Endothelial cell of umbilical vein (primary cell): ENCODE results near the gene SUCLG2. TPM values are rescaled to one million over a fixed set of nuclear protein-coding genes. Genes with fewer than 3 reads are reported as not detected.

ENCODE experiments used
- BruUV-seq: library from RNA; stranded (reverse); fragments of 400-500 nt; replicated peaks from 2 replicates; lab custom pipeline; 2021; lab: Mats Ljungman, UMichigan
- CTCF ChIA-PET: fragments of 300-600, 350-600 bp; sonication (Branson Sonifier 250); formaldehyde crosslinking; loops from one replicate; lab custom pipeline; 2021; ENCODE audit warnings: antibody characterized with exemption, inconsistent platforms; lab: Charles Lee
- POLR2A ChIA-PET: fragments of 300-600, 350-600 bp; sonication (Branson Sonifier 250); formaldehyde crosslinking; loops from one replicate; lab custom pipeline; 2021; ENCODE audit warnings: antibody characterized with exemption, inconsistent platforms; lab: Charles Lee
- DNase-seq: peaks from one replicate; pipeline ENCODE4 v3.0.0-alpha.2; 2011; ENCODE audit warnings: low read depth, low spot score
- FAIRE-seq: peaks from 2 replicates; lab custom pipeline; 2011; peaks lifted over from hg19 to GRCh38; lab: Jason Lieb, UNC
- H2AFZ ChIP-seq: 2 replicates; pipeline ENCODE4 v1.6.0; 2012; ENCODE audit warnings: low read depth, low read length, control low read depth, inconsistent platforms
- H3K27ac ChIP-seq: 2 replicates; pipeline ENCODE4 v1.5.1; 2011; ENCODE audit warnings: low read depth, mild to moderate bottlenecking, control low read depth, low read length, moderate library complexity; ENCODE audit not compliant: insufficient read depth
- H3K27me3 ChIP-seq, 2 experiments: 2 replicates each; pipeline versions ENCODE4 v1.6.0 to v1.6.1; 2011; ENCODE audit warnings: low read length in 2 of 2, mixed read lengths in 1 of 2; ENCODE audit not compliant: control insufficient read depth in 2 of 2, insufficient read depth in 2 of 2
- H3K36me3 ChIP-seq, 2 experiments: 2 replicates in 1 of 2; 3 replicates in 1 of 2; pipeline ENCODE4 v1.5.1; 2011; ENCODE audit warnings: low read length in 2 of 2, mild to moderate bottlenecking in 1 of 2, moderate library complexity in 1 of 2; ENCODE audit not compliant: control insufficient read depth in 2 of 2, insufficient read depth in 2 of 2; ENCODE audit errors: extremely low read depth in 1 of 2
- H3K4me1 ChIP-seq: 3 replicates; pipeline ENCODE4 v1.5.1; 2011; ENCODE audit warnings: mild to moderate bottlenecking, low read length; ENCODE audit not compliant: control insufficient read depth, insufficient read depth; ENCODE audit errors: extremely low read depth
- H3K4me2 ChIP-seq: 2 replicates; pipeline ENCODE4 v1.6.1; 2011; ENCODE audit warnings: low read length, control low read depth, mixed read lengths; ENCODE audit not compliant: insufficient read depth
- H3K4me3 ChIP-seq, 3 experiments: fragments of 200-600 bp in 1 of 3; sonication (generic), shearing (Covaris generic) in 1 of 3; replicated peaks in 1 of 3; 2 replicates each; pipeline ENCODE4 v1.5.1; 2011 to 2016; ENCODE audit warnings: control low read depth in 3 of 3, low read length in 3 of 3, mild to moderate bottlenecking in 2 of 3, inconsistent platforms in 1 of 3, low read depth in 1 of 3, moderate library complexity in 1 of 3; ENCODE audit not compliant: insufficient read depth in 1 of 3
- H3K79me2 ChIP-seq: 2 replicates; pipeline ENCODE4 v1.6.0; 2012; ENCODE audit warnings: low read length, inconsistent platforms; ENCODE audit not compliant: control insufficient read depth, insufficient read depth
- H3K9ac ChIP-seq: replicated peaks from 2 replicates; pipeline ENCODE3; 2011; ENCODE audit warnings: low read length, control low read depth; ENCODE audit not compliant: insufficient read depth; ENCODE audit errors: extremely low read depth
- H3K9me1 ChIP-seq: replicated peaks from 3 replicates; pipeline ENCODE4 v1.6.0; 2011; ENCODE audit warnings: mild to moderate bottlenecking, low read length; ENCODE audit not compliant: control insufficient read depth, insufficient read depth; ENCODE audit errors: extremely low read depth
- H3K9me3 ChIP-seq: replicated peaks from 2 replicates; pipeline ENCODE4 v1.5.1; 2012; ENCODE audit warnings: low read length, inconsistent platforms; ENCODE audit not compliant: control insufficient read depth, insufficient read depth
- H4K20me1 ChIP-seq: replicated peaks from 2 replicates; pipeline ENCODE3; 2011; ENCODE audit warnings: mild to moderate bottlenecking, low read length; ENCODE audit not compliant: control insufficient read depth, insufficient read depth; ENCODE audit errors: extremely low read depth
- EZH2 ChIP-seq: IDR thresholded peaks from 2 replicates; pipeline ENCODE4 v1.6.1; 2012; ENCODE audit warnings: borderline replicate concordance, low read depth, mild to moderate bottlenecking, moderate library complexity, low read length, inconsistent platforms; ENCODE audit not compliant: severe bottlenecking
- FOS ChIP-seq: IDR thresholded peaks from 2 replicates; pipeline ENCODE4 v1.6.1; 2011; ENCODE audit warnings: mild to moderate bottlenecking, low read length, moderate library complexity, borderline replicate concordance; ENCODE audit not compliant: insufficient read depth
- GATA2 ChIP-seq: IDR thresholded peaks from 2 replicates; pipeline ENCODE4 v1.7.0; 2011; ENCODE audit warnings: low read depth, mild to moderate bottlenecking, moderate library complexity, mixed read lengths, low read length; ENCODE audit not compliant: insufficient read length, insufficient read depth
- JUN ChIP-seq: IDR thresholded peaks from 2 replicates; pipeline ENCODE4 v1.6.1; 2011; ENCODE audit warnings: borderline replicate concordance, low read depth; ENCODE audit not compliant: insufficient read length, insufficient read depth
- MYC ChIP-seq: IDR thresholded peaks from one replicate; pipeline ENCODE4 v1.6.1; 2011; ENCODE audit warnings: mild to moderate bottlenecking, low read depth, low read length
- POLR2A ChIP-seq: IDR thresholded peaks from 2 replicates; pipeline ENCODE4 v1.6.1; 2012; ENCODE audit warnings: low read depth, mild to moderate bottlenecking, control low read depth, low read length
- dilution Hi-C: fragments of 300-500 bp; cut with MboI; formaldehyde crosslinking; loops from one replicate; pipeline ENCODE4 v1.15.0; 2019; ENCODE audit warnings: low sequenced_read_pairs; ENCODE audit not compliant: extremely low pct_ligation_motif_present
- intact Hi-C: fragments of 100-400 bp; cut with micrococcal nuclease; formaldehyde crosslinking; loops from one replicate; pipeline ENCODE4 v1.10.0; 2022
- polyA plus RNA-seq, 4 experiments: library from polyadenylated mRNA; depleted of rRNA in 3 of 4; stranded (reverse) in 3 of 4; unstranded in 1 of 4; fragments of >200 nt; gene quantifications; 2 replicates each; pipeline versions ENCODE4 v1.2.1 to v1.2.3, GENCODE V29; 2011 to 2012; ENCODE audit warnings: missing spikeins in 1 of 4
- total RNA-seq: library from RNA; stranded (reverse); gene quantifications from 2 replicates; pipeline ENCODE4 v1.2.3, GENCODE V29; 2021
- TF ChIP-seq, protein P1 (sequence below): IDR thresholded peaks from 2 replicates; pipeline ENCODE4 v1.6.1; 2011; ENCODE audit not compliant: insufficient read depth, insufficient read length
- TF ChIP-seq, protein P2 (sequence below), 2 donors: IDR thresholded peaks; 1 replicate in 1 of 2; 2 replicates in 1 of 2; pipeline ENCODE4 v1.5.1; 2011; ENCODE audit warnings: low read length in 2 of 2, mild to moderate bottlenecking in 2 of 2, moderate library complexity in 2 of 2, control low read depth in 1 of 2, inconsistent platforms in 1 of 2, low read depth in 1 of 2; ENCODE audit not compliant: insufficient read depth in 1 of 2; ENCODE audit errors: extremely low read depth in 1 of 2

The SUCLG2 gene
- total and polyA plus RNA-seq, 2 donors (not counting 3 experiments of a cell fraction or from before 2014, with no cell fraction given): 8.1 to 38.3 TPM

DNA sequence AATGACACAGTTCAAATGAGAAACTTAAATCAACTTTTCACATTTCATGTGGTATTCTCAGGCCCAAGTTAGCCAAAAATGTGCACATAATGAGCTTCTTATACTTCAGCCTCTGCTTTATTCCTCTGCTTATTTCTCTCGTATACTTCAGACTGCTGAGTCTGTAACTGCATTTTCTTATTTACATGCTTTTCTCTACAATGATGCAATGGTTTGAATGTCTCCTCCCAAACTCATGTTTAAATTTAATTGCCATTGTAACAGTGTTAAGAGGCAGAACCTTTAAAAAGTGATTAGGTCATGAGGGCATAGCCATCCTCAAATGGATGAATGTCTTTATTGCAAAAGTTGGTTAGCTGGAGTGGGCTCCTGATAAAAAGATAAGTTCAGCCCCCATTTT lies 184.2 kb downstream of the SUCLG2 start:
- Histone ChIP-seq H2AFZ (no peak overlapping the region), H3K9ac (no peak overlapping the region), H3K27ac (no peak overlapping the region), H3K4me1 (no peaks in the 10 kb centered on the region), H3K36me3 (peaks cover 1 to 2% of the 10 kb centered on the region in 2 experiments), H3K4me3 (no peak overlapping the region), H4K20me1 (no peaks in the 10 kb centered on the region), H3K9me1 (no peaks in the 10 kb centered on the region), H3K4me2 (no peak overlapping the region), H3K27me3 (no peaks in the 10 kb centered on the region), H3K9me3 (no peaks in the 10 kb centered on the region), H3K79me2 (no peaks in the 10 kb centered on the region)
- dilution Hi-C loops (no loop called here), intact Hi-C loops (no loop called here)
- ChIA-PET POLR2A (no interaction called here), CTCF (no interaction called here)
- FAIRE-seq (no peak), DNase-seq (no peak)
- TF ChIP-seq, protein P1, sequence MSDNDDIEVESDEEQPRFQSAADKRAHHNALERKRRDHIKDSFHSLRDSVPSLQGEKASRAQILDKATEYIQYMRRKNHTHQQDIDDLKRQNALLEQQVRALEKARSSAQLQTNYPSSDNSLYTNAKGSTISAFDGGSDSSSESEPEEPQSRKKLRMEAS: no peak
- no peak for TF ChIP-seq POLR2A
- TF ChIP-seq EZH2: no peak
- no peak for TF ChIP-seq GATA2
- TF ChIP-seq, protein P2, sequence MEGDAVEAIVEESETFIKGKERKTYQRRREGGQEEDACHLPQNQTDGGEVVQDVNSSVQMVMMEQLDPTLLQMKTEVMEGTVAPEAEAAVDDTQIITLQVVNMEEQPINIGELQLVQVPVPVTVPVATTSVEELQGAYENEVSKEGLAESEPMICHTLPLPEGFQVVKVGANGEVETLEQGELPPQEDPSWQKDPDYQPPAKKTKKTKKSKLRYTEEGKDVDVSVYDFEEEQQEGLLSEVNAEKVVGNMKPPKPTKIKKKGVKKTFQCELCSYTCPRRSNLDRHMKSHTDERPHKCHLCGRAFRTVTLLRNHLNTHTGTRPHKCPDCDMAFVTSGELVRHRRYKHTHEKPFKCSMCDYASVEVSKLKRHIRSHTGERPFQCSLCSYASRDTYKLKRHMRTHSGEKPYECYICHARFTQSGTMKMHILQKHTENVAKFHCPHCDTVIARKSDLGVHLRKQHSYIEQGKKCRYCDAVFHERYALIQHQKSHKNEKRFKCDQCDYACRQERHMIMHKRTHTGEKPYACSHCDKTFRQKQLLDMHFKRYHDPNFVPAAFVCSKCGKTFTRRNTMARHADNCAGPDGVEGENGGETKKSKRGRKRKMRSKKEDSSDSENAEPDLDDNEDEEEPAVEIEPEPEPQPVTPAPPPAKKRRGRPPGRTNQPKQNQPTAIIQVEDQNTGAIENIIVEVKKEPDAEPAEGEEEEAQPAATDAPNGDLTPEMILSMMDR (IDR thresholded peaks at IDR 0.05; ENCODE audit: extremely low read depth in 1 of 2, insufficient read depth in 1 of 2, low read depth in 1 of 2, low read length in 2 of 2): no peak
- no peak for TF ChIP-seq MYC
- no peak for TF ChIP-seq FOS
- TF ChIP-seq JUN: no peak
- BruUV-seq: no TSS peak
